Measurements from ENCODE around the gene SIGLEC11.
"Not testable (repeated sequence)": the region's sequence is repeated elsewhere in the genome, so short reads cannot be mapped to it uniquely, and the experiment has no call there.

SIGLEC11 gene

GRCh38 chr19:49929611-49930482, 31.1 kb downstream of the SIGLEC11 start:
- in situ Hi-C loops (cut with MboI; ENCODE audit: low sequenced_read_pairs), result loop anchor here (10.0 kb wide), 1 partner anchor 55 kb away; no protein-coding TSS in a partner anchor

GRCh38 chr19:49929121-49929610, 31.8 kb downstream of the SIGLEC11 start, which contains the start of the genes ATF5 and NUP62:
Gene ATF5 (plus strand): TSS chr19:49929205. CDS start chr19:49930851, 1,646 bp downstream.
Gene NUP62 (minus strand): TSS chr19:49929504. CDS start chr19:49909807, 19,697 bp downstream.
- in situ Hi-C loops (cut with MboI; ENCODE audit: low sequenced_read_pairs), result no loop called here

GRCh38 chr19:49927526-49928264, 33.3 kb downstream of the SIGLEC11 start:
- in situ Hi-C loops (cut with MboI; ENCODE audit: low sequenced_read_pairs), result no loop called here

- in situ Hi-C loops (cut with MboI; ENCODE audit: low sequenced_read_pairs), result no loop called here
Measured at GRCh38 chr19:49926515-49926914, 34.5 kb downstream of the SIGLEC11 start.

- in situ Hi-C loops (cut with MboI; ENCODE audit: low sequenced_read_pairs), result no loop called here
Measured at GRCh38 chr19:49925486-49925885, 35.5 kb downstream of the SIGLEC11 start.

- in situ Hi-C loops (cut with MboI; ENCODE audit: low sequenced_read_pairs), result not testable (repeated sequence)
Measured at GRCh38 chr19:49924881-49925210, 36.1 kb downstream of the SIGLEC11 start.

- in situ Hi-C loops (cut with MboI; ENCODE audit: low sequenced_read_pairs), result no loop called here
Measured at GRCh38 chr19:49924004-49924880, 36.7 kb downstream of the SIGLEC11 start.

GRCh38 chr19:49923055-49924003, 37.6 kb downstream of the SIGLEC11 start:
- in situ Hi-C loops (cut with MboI; ENCODE audit: low sequenced_read_pairs), result no loop called here

- in situ Hi-C loops (cut with MboI; ENCODE audit: low sequenced_read_pairs), result no loop called here
Measured at GRCh38 chr19:49921871-49922795, 38.8 kb downstream of the SIGLEC11 start.

GRCh38 chr19:49920624-49921363, 40.2 kb downstream of the SIGLEC11 start:
- in situ Hi-C loops (cut with MboI; ENCODE audit: low sequenced_read_pairs), result no loop called here

- in situ Hi-C loops (cut with MboI; ENCODE audit: low sequenced_read_pairs), result no loop called here
Measured at GRCh38 chr19:49918089-49918488, 42.9 kb downstream of the SIGLEC11 start.

- in situ Hi-C loops (cut with MboI; ENCODE audit: low sequenced_read_pairs), result no loop called here
Measured at GRCh38 chr19:49916839-49917733, 43.9 kb downstream of the SIGLEC11 start.

- in situ Hi-C loops (cut with MboI; ENCODE audit: low sequenced_read_pairs), result no loop called here
Measured at GRCh38 chr19:49915271-49915670, 45.7 kb downstream of the SIGLEC11 start.

- in situ Hi-C loops (cut with MboI; ENCODE audit: low sequenced_read_pairs), result no loop called here
Measured at GRCh38 chr19:49913720-49914119, 47.3 kb downstream of the SIGLEC11 start.

- in situ Hi-C loops (cut with MboI; ENCODE audit: low sequenced_read_pairs), result no loop called here
Measured at GRCh38 chr19:49912965-49913685, 47.8 kb downstream of the SIGLEC11 start.

Data from HL-60/S4 treated with phorbol 12-myristate 13-acetate at 8.2 ng/mL for 4 days and 3 days (cell line).